Fibroblast of skin of right quadriceps (primary cell): ENCODE results near the gene CCDC73.
A peak's percentile ranks its signal among the peaks of the same experiment; 100 is the strongest.
"Not testable (repeated sequence)": the region's sequence is repeated elsewhere in the genome, so short reads cannot be mapped to it uniquely, and the experiment has no call there.

Source experiments
- DNase-seq: peaks from one replicate; pipeline ENCODE4 v3.0.0-alpha.2; 2013

Gene CCDC73

DNA sequence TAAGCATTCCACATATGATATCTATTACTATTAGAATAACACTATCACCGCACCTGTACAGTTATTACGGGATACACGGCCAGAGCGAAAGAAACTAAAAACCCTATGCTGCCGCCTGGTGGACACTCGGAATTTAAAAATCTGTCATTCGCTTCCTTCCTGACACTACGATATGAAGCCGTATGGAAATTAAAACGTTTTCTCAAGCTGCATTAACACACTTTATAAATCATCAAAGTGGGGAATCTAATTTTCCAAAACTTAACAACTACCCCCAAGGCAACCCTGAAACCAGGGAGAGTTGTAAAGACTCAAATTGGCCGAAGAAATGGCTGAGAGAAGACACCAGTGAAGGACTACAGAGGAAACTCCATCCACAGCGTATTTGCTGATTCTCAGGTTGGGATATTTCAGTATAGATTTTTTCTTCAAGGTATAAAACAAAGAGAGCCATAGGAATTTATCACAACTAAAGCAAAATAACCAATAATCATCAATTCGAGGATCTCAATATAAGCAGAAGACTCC, 1.4 kb downstream of the CCDC73 start:
- DNase-seq = peak; percentile 27

DNA sequence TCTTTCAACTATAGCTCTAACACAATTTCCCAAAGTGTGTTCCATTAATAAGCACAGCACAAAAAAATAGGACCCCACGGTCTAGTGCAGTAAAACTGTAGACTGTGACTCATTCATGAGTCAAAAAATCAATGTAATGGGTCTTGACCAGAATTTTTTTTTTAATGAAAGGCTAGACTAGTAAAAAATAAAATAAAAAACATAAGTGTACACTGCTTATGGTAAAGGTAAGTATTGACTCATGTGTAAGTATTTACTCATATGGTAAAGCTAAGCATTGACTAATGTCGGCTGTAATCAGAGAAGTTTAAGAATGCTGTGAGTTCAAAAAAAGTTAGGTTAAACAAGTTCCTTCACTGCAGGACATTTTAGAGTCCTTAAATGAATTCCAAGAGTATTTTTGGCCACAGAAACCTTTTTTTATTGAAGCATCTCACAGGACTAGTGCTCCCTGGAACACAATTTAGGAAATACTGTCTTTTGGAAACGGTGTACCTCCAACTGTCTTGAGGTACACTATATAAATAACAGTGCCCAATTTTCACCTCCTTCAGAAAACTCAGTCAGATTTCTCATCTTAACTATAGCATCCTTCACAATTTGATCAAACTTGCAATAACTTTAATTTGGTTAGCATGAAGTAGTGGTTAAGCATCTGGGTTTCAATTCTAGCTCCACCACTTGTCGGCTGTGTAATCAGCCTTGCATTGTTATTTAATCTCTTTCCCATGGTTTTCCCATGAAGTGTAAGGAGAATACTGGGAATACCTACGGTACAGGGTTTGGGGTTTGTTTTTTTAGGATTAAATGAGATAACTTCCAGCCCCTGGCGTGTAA, 2.1 kb downstream of the CCDC73 start:
- DNase-seq = no peak

DNA sequence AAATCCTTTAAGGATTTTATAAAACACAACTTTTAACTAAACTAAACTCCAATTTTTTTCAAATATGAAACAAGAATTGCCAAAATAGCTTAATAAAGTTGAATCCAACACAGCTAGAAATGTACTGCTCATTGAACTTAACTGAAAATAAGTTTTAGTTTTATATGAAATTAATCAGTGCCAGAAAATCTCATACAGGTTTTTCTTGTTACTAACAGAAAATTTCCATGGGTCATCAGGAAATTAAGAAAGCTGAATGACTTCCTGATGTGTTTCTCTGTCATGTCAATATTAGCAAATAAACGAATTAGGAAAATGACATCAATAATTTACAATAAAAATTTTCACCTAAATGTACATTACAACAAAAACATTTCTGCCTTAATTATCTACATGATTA, 3.5 kb downstream of the CCDC73 start:
- no peak for DNase-seq

DNA sequence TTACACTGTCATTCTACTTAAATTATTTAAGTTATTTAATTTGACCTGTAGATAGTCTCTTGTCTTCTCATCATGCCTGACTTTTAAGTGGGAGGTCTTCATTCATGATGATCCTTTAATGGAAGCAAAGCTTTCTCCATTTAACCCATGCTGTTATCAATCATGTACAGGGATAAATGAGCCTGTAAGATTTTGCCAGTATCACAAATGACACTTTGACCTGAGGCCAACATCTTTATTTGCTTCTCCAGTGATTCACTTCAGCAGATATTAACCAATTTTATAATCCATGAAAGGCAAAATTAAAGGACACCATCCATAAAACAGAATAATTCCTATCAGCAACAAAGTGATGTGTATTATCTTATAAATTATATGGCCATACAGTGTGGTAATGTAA, 7.7 kb downstream of the CCDC73 start:
- DNase-seq = no peak

DNA sequence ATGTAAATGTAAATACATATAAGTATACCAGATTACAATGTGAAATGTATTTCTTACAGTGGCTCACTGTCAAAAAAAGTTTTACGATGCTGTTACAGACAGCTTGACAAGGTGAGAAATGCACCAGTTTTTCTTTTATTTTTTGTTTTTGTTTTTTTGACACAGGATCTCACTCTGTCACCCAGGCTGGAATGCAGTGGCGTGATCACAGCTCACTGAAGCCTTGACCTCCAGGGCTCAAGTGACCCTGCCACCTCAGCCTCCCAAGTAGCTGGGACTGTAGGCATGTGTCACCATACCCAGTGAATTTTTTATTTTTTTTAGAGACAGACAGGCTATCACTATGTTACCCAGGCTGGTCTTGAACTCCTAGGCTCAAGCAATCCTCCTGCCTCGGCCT, 9.2 kb downstream of the CCDC73 start:
- no peak for DNase-seq

DNA sequence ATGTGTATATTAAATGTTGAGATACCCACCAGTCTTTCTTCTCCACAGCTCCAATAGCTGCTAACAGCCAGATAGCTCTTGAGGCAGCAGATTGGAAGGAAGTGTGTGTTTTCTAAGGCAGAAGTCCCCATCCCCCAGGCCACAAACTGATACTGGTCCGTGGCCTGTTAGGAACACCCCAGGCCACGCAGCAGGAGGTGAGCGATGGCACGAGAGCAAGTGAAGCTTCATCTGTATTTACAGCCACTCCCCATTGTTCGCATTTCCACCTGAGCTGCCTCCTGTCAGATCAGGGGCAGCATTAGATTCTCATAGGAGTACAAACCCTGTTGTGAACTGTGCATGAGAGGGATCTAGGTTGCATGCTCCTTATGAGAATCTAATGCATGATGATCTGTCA, 12.7 kb downstream of the CCDC73 start:
- no peak for DNase-seq

DNA sequence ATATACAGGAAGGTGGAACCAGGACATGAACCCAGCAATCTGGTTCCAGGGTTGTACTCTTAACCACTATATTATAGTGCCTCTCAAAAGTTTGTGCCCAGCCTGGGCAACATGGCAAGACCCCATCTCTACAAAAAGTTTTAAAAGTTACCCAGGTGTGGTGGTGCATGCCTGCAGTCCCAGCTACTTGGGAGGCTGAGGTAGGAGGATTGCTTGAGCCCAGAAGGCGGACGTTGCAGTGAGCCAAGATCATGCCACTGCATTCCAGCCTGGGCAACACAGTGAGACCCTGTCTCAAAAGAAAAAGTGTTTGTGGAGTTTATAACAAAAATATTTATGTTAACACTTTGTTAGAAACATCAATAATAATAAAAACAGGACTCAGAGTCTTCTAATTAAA, 13.6 kb downstream of the CCDC73 start:
- DNase-seq = not testable (repeated sequence)

DNA sequence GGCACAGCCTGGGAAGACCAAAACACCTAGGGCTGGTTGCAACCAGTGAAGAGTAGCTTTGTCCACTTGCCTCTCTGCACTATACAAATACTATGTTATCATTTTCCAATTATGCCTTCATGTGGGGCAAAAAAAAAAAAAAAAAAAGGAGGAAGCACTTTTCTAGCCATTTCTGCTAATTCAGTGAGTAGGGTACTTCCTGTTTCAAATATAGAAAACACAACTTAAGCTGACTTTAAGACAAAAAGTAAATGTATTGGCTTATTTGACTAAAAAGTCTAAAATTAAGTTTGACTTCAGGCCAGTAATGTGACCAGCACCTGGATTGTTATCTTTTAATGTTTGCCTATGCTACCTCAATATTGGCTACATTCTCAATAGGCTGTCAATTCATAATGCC, 15.3 kb downstream of the CCDC73 start:
- DNase-seq = no peak

DNA sequence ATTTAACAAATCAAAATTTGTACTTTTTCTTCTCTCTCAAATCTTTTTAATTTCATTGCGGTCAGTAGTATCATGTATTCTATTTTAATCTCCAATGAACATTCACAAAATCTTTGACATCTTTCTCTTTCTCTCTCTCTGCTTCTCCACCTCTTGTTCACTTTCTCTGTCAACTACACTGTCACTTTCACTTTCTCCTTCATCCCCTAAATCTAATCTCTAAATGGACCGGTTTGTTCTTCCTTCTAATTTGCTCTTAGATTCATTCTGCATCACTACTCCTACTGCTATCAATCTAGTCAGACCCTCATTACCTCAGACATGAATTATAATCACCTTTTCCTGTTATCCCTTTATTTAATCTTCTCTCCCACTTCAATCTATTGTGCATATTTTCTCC, 18.6 kb downstream of the CCDC73 start:
- no peak for DNase-seq

DNA sequence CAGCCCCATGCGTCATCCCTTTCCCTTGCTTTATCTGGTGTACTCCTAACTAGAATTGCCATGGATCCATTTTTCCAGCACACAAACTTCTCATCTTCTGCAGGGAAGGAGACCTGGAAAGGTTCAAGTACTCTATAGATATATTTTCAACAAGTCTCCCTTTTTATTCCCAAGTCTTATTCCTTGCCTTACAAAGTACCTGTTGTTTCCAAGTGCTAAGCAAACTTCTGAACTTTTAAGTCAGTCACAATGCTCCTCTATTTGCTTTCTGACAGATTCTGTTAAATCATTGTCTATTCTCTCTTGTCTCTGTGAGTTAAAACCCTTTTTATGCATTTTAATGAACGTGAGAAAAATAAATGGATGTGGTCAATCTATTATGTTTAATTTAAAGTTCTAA, 20.4 kb downstream of the CCDC73 start:
- DNase-seq = no peak

DNA sequence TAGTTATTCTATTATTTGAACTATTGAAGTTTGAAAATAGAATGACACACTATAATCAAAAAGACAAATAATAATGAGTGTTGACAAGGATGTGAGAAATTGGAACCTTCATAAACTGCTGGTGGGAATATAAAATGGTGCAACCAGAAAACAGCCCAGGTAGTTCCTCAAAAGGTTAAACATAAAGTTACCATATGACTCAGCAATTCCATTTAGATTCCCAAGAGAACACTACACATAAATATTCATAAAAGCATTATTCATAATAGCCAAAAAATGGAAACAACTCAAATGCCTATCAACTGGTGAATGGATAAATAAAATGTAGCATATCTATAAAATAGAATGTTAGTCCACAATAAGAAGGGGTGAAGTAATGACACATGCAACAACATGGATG, 21.7 kb downstream of the CCDC73 start:
- no peak for DNase-seq

DNA sequence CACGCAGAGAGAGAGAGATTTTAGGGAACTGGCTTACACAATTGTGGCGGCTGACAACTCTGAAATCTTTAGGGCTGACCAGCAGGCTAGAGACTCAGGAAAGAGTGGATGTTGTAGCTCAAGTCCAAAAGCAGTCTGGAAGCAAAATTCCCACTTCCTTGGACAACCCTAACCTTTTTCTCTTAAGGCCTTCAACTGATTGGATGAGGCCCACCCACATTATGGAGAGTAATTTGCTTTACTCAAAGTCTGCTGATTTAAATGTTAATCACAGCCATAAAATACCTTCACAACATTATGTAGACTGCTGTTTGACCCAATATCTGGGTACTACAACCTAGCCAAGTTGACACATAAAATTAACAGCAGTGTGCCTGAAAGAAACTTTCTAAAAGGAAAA, 32.7 kb downstream of the CCDC73 start:
- DNase-seq = not testable (repeated sequence)

DNA sequence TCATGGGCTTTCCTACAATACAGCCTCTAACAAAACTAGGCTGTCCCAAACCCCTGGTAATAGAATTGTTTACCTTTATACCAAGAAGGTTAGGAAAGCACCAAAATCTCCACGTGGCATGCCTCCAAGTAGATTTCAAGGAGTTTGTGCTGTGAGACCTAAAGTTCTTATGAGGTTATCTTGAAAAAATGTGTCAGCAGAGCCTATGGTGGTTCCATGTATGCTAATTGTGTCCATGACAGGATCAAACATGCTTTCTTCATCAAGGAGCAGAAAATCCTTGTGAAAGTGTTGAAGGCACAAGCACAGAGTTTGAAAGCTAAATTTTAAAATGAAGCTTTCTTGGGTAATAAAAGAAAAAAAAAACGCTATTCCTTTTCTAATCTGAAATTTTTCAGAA, 36.2 kb downstream of the CCDC73 start:
- DNase-seq = no peak

DNA sequence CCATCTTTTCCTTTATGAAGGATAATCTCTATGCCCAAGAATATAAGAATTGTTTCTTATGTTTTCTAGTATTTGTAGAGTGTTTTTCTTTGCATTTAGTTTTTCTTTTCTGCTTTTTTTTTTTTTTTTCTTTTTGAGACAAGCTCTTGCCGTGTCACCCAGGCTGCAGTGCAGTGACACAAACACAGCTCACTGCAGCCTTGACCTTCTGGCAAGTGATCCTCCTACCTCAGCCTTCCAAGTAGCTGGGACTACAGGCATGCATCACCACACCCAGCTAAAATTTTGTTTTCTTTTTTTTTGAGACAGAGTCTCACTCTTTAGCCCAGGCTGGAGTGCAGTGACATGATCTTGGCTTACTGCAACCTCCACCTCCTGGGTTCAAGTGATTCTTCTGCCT, 41.3 kb downstream of the CCDC73 start:
- DNase-seq = not testable (repeated sequence)

DNA sequence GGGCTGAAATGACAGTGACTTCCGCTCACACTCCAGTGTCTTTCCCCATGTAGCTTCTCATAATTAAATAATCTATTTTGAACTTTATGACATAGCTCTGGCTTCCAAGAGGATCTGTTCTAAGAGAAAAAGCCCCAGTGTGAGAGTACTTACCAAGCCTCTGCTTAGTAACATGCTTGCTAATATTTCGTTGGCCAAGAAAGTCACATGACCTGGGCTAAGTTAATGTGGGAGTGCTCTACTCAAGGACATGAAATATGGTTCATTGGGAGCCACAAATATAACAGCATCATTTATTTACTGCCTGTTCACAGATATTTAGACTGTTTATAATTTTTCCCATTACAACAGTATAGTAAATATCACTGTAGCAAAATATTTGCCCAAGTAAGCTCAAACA, 42.5 kb downstream of the CCDC73 start:
- DNase-seq = no peak

DNA sequence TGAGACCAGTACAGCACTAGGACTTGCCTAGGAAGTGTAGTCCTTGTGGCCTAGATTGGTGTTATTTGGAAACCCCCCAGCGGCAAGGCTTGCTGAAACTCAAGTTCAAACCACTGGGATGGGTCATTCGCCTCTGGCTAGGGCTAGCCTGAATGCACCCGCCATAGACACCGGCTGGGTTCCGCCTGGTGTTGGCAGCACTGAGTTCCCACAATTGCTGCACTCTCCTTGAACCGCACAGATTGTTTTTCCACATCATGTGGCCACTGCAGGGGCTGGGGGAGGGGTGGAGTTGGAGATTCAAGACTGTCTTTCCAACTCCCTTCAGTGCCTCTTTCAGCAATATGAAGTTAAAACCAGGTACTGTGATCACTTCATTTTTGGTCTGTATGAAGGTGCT, 43.1 kb downstream of the CCDC73 start:
- no peak for DNase-seq

DNA sequence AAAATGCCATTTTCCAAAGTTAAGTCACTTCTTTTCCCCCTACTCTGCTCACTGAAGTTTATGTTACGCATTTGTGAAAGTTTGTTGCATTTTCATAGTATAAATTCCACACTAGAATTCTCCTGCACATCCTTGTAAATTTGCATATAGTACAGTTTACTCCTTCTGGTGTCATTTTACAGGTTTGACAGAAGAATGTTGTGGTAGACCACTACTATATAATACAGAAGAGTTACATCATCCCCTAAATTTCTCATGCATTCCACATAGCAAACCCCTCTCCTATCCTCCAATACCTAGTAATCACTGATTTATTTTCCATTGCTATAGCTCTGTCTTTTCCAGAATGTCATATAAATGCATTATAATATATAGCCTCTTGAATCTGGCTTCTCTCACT, 64.5 kb downstream of the CCDC73 start:
- peak; percentile 14 for DNase-seq

DNA sequence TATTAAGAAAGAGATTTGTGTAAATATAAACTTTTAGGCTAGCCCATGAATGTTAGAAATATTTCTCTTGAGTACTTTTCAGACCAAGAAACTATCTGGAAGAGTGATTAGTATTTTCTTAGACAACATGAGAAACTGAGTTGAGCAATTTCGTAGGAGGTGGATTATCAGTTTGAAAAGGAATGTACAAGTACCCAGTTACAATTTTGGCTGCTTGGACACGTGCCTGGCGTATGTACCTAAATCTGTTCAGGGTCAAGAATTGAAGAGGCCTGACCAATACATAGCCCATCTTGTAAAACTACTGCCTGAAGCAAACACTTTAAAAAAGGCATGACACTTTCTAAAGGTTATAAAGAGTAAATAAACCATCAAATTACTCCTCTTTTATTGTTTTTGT, 71.1 kb downstream of the CCDC73 start:
- no peak for DNase-seq

DNA sequence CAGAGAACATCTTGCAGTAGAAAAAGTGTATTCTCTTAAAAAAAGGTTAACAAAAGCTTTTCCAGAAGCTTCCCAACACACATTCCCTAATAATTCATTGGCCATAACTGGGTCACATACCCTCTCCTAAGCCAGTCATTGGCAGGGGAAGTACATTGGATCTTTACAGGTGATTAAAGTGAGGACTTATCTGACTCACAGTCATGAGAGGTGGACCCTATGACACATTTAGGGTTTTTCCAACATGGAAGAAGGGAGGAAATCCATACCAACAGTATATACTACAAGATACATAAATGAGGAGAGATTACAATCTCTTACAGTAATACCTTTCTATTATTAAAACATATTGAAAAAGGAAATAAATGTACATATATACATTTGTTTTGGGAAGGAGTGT, 72.2 kb downstream of the CCDC73 start:
- DNase-seq = no peak

DNA sequence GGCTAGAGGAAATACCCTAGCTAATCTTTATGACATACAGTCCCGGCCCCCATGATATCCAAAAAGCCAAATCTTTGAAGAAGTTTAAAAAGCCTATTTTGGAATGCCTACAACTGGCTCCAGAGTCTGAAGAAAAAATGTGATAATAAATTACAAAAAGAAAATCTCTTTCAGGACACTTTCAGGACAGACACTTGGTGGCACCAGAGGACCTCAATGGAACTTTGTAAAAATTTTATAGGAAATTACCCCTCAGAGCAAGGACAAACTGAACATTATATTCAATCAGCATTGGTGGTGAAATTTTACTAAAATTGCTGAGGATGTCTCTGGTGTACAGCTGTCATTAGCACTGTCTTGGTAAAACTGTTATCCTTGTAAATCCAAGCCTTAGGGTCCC, 81.0 kb downstream of the CCDC73 start:
- DNase-seq = no peak

DNA sequence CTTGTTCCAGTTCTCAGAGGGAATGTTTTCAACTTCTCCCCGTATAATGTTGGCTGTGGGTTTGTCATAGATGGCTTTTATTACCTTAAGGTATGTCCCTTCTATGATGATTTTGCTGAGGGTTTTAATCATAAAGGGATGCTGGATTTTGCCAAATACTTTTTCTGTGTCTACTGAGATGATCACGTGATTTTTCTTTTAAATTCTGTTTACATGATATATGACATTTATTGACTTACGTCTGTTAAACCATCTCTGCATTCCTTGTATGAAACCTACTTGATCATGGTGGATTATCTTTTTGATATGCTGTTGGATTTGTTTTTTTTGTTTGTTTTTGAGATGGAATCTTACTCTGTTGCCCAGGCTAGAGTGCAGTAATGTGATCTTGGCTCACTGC, 85.5 kb downstream of the CCDC73 start:
- DNase-seq = not testable (repeated sequence)

DNA sequence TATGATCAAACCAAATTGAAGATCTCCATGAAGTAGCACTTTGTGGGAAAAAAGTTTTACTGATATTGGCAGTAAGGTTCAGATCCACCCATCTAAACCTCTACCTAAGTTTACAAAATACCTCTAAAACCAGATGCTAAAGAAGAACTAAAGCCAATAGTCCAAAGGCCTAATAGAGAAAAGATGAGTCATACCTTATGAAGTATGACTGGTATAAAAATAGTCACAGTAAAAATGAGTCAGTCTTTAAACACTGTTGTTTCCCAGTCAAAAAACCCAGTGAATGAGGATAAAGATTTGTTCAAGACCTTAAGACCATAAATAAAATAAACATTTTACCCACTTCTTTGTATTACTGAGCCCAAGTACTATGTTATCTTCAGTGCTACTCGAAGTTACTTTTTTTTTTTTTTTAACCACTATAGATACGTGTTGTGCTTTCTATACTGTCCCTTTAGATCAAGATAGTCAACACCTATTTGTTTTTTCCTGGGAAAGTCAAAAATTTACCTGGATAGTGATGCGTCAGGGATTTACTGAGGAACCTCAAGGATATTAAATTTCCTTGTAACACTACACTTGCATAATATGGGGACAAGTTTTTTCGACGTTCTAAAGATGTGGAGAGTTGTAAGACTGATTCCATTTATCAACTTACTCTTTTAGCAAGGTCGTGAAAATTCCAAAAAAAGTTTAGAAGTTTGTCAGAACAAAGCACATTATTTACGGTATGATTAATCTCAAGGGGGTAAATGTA, 87.3 kb downstream of the CCDC73 start:
- peak; percentile 78 for DNase-seq

DNA sequence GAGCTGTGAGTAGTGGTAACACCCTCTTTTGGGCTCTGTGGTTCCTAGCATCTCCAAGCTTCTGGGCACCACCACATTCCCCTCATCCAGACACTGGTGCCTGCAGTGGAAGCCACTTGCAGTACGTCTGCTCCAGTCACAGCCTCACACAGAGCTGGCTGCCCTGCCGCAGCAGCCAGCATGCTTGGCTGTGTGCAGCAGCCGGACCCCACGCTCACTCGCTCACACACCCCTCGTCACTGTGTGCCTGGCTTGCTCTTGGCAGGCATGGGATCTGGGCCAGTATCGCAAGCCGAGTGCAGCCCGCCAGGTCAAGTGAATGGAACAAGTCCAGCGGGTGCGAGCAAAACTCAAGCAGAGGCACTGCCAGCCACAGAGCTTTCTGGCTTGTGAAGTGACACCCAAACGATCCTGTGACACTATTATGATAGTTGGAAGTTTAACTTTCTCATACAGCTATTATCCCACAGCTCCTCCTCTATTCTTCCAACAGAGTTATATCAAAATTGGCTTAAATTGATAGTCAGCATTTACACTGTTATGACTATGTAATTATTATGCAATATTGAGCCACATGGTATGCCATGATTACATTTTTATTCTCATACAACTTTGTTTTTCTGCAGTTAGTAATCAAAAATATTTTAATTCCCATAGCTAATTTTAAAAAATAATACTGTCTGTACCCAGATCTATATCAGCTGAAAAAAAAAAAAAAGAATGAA, 89.0 kb downstream of the CCDC73 start:
- DNase-seq = no peak

DNA sequence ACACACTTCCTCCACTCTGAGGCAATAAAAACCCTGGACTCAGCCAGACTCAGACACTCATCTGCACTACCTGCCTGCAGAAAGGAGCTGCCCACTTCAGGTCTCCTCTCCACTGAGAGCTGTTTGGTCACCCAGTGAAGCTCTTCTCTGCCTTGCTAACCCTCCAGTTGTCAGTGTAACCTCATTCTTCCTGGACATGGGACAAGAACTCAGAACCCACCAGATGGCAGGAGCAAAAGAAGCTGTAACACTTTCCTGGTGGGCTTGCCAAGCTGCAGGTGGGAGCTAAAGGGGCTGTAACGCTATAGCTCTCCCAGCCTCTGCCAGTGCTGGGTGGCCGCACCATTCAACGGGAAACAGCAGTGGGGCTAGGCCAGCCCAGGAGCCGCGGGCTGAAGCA, 89.7 kb downstream of the CCDC73 start:
- no peak for DNase-seq
